Dermis blood vessel endothelial cell (primary cell): Measurements from ENCODE around the gene PSMG3. TPM values are rescaled to one million over a fixed set of nuclear protein-coding genes. Genes with fewer than 3 reads are reported as not detected.

ENCODE experiments used
- DNase-seq: peaks from one replicate; pipeline ENCODE4 v3.0.0; 2010
- total RNA-seq: library from RNA; depleted of rRNA; stranded (reverse); fragments of >200 nt; gene quantifications from 2 replicates; pipeline ENCODE4 v1.2.3, GENCODE V29; 2014

PSMG3 gene
- total RNA-seq, 1 donor from 2014 or later, result 20.1 TPM

- peak; percentile 72 for DNase-seq
Measured at GRCh38 chr7:1579481-1580421, 9.9 kb upstream of the PSMG3 start.

GRCh38 chr7:1578513-1578912, 8.7 kb upstream of the PSMG3 start:
- no peak for DNase-seq

- no peak for DNase-seq
Measured at GRCh38 chr7:1576521-1577253, 6.9 kb upstream of the PSMG3 start.

GRCh38 chr7:1575809-1576208, 6.0 kb upstream of the PSMG3 start:
- no peak for DNase-seq

- no peak for DNase-seq
Measured at GRCh38 chr7:1572111-1572822, 2.4 kb upstream of the PSMG3 start.

GRCh38 chr7:1569440-1569832, 396 bp downstream of the PSMG3 start:
- DNase-seq, result no peak

- DNase-seq, result no peak
Measured at GRCh38 chr7:1569016-1569415, 816 bp downstream of the PSMG3 start.

GRCh38 chr7:1567896-1568510, 1.8 kb downstream of the PSMG3 start:
- DNase-seq, result no peak

GRCh38 chr7:1567049-1567771, 2.6 kb downstream of the PSMG3 start:
- no peak for DNase-seq

- no peak for DNase-seq
Measured at GRCh38 chr7:1566687-1567048, 3.2 kb downstream of the PSMG3 start.

GRCh38 chr7:1564603-1565022, 5.2 kb downstream of the PSMG3 start:
- no peak for DNase-seq

GRCh38 chr7:1563981-1564602, 5.7 kb downstream of the PSMG3 start:
- DNase-seq, result no peak

- DNase-seq, result no peak
Measured at GRCh38 chr7:1562597-1563051, 7.2 kb downstream of the PSMG3 start.

- DNase-seq, result no peak
Measured at GRCh38 chr7:1562116-1562515, 7.7 kb downstream of the PSMG3 start.

GRCh38 chr7:1561036-1561940, 8.5 kb downstream of the PSMG3 start:
- DNase-seq, result no peak

GRCh38 chr7:1560620-1561031, 9.2 kb downstream of the PSMG3 start:
- DNase-seq, result no peak

GRCh38 chr7:1559626-1560590, 9.9 kb downstream of the PSMG3 start:
- no peak for DNase-seq

GRCh38 chr7:1558841-1559625, 10.8 kb downstream of the PSMG3 start:
- DNase-seq, result no peak
